HG02884 (cell line): Measurements from ENCODE around the gene MYPN.
"Not testable (repeated sequence)": the region's sequence is repeated elsewhere in the genome, so short reads cannot be mapped to it uniquely, and the experiment has no call there.

ENCODE experiments used
- ATAC-seq: cut with Tn5 transposase; IDR thresholded peaks from one replicate; pipeline ENCODE4 v1.9.1; 2021; ENCODE audit warnings: mild to moderate bottlenecking, moderate library complexity; ENCODE audit not compliant: unreplicated experiment

Gene MYPN

GRCh38 chr10:68109331-68109730 lies at the start of gene MYPN:
Gene MYPN (plus strand): TSS chr10:68109488. CDS start chr10:68121439, 11,951 bp downstream.
- no peak for ATAC-seq

GRCh38 chr10:68067029-68067428 lies 42.3 kb upstream of the MYPN start:
- ATAC-seq: no peak

GRCh38 chr10:68067508-68067907 lies 41.8 kb upstream of the MYPN start:
- no peak for ATAC-seq

GRCh38 chr10:68073631-68074030 lies 35.7 kb upstream of the MYPN start:
- ATAC-seq: no peak

GRCh38 chr10:68074031-68074774 lies 35.1 kb upstream of the MYPN start:
- ATAC-seq: no peak

- ATAC-seq: peak; percentile 92
Observed at GRCh38 chr10:68074775-68075549, 34.3 kb upstream of the MYPN start, which contains the start of gene HERC4. Gene HERC4 (minus strand): TSS chr10:68075283. CDS start chr10:68073108, 2,175 bp downstream.

- no peak for ATAC-seq
Observed at GRCh38 chr10:68075550-68076004, 33.7 kb upstream of the MYPN start.

GRCh38 chr10:68076081-68076480 lies 33.2 kb upstream of the MYPN start:
- not testable (repeated sequence) for ATAC-seq

GRCh38 chr10:68077026-68077425 lies 32.3 kb upstream of the MYPN start:
- ATAC-seq: no peak

- no peak for ATAC-seq
Observed at GRCh38 chr10:68079434-68079833, 29.9 kb upstream of the MYPN start.

- no peak for ATAC-seq
Observed at GRCh38 chr10:68080853-68081431, 28.3 kb upstream of the MYPN start.

GRCh38 chr10:68081916-68082315 lies 27.4 kb upstream of the MYPN start:
- ATAC-seq: no peak

- no peak for ATAC-seq
Observed at GRCh38 chr10:68082872-68083271, 26.4 kb upstream of the MYPN start.

- ATAC-seq: no peak
Observed at GRCh38 chr10:68083953-68084352, 25.3 kb upstream of the MYPN start.

- ATAC-seq: no peak
Observed at GRCh38 chr10:68084469-68084868, 24.8 kb upstream of the MYPN start.

- ATAC-seq: no peak
Observed at GRCh38 chr10:68086011-68086410, 23.3 kb upstream of the MYPN start.

GRCh38 chr10:68086910-68087684 lies 22.2 kb upstream of the MYPN start:
- ATAC-seq: no peak

- no peak for ATAC-seq
Observed at GRCh38 chr10:68087685-68088401, 21.4 kb upstream of the MYPN start.

GRCh38 chr10:68088740-68089139 lies 20.5 kb upstream of the MYPN start:
- no peak for ATAC-seq

- no peak for ATAC-seq
Observed at GRCh38 chr10:68090586-68090985, 18.7 kb upstream of the MYPN start.
